ENCODE measurements around the gene NPC1.
"Not testable (repeated sequence)": the region's sequence is repeated elsewhere in the genome, so short reads cannot be mapped to it uniquely, and the experiment has no call there.

- not testable (repeated sequence) for TF ChIP-seq CTCF (IDR thresholded peaks at IDR 0.05 in 2 of 3, conservative IDR thresholded peaks at IDR 0.05 in 1 of 3; ENCODE audit: borderline replicate concordance in 1 of 3, insufficient read depth in 1 of 3, low read depth in 2 of 3, low read length in 2 of 3); EZH2phosphoT487 (IDR thresholded peaks at IDR 0.05; ENCODE audit: borderline replicate concordance); ZBTB33 (IDR thresholded peaks at IDR 0.05; ENCODE audit: extremely low read depth, insufficient replicate concordance, low read length); ELF1 (IDR thresholded peaks at IDR 0.05; ENCODE audit: borderline replicate concordance, low read depth)
Observed at GRCh38 chr18:23557511-23557910, 28.8 kb downstream of the NPC1 start.
